ENCODE measurements around the gene KRTAP4-16. TPM values are rescaled to one million over a fixed set of nuclear protein-coding genes. Genes with fewer than 3 reads are reported as not detected.
"Not testable (repeated sequence)": the region's sequence is repeated elsewhere in the genome, so short reads cannot be mapped to it uniquely, and the experiment has no call there.

Gene KRTAP4-16
- total RNA-seq, 4 donors from 2014 or later: not detected

GRCh38 chr17:41065829-41066624 lies 36.0 kb downstream of the KRTAP4-16 start, which contains the start of gene KRTAP2-4:
Gene KRTAP2-4 (minus strand): TSS chr17:41065879. CDS start chr17:41065845, 34 bp downstream.
- TF ChIP-seq, protein P1, sequence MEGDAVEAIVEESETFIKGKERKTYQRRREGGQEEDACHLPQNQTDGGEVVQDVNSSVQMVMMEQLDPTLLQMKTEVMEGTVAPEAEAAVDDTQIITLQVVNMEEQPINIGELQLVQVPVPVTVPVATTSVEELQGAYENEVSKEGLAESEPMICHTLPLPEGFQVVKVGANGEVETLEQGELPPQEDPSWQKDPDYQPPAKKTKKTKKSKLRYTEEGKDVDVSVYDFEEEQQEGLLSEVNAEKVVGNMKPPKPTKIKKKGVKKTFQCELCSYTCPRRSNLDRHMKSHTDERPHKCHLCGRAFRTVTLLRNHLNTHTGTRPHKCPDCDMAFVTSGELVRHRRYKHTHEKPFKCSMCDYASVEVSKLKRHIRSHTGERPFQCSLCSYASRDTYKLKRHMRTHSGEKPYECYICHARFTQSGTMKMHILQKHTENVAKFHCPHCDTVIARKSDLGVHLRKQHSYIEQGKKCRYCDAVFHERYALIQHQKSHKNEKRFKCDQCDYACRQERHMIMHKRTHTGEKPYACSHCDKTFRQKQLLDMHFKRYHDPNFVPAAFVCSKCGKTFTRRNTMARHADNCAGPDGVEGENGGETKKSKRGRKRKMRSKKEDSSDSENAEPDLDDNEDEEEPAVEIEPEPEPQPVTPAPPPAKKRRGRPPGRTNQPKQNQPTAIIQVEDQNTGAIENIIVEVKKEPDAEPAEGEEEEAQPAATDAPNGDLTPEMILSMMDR (IDR thresholded peaks at IDR 0.05): no peak
- TF ChIP-seq POLR2A (IDR thresholded peaks at IDR 0.05): no peak
- 69 to 72% methylated on average over 6 of the region's 6 CpGs for WGBS, 2 donors
- H3K4me3 ChIP-seq (ENCODE audit: low read depth, poor library complexity, severe bottlenecking): no peak within 1 kb of the TSS
- intact Hi-C loops (cut with DNase I; ENCODE audit: low total_unique reads): no loop called here
- no peak for DNase-seq (ENCODE audit: low spot score in 2 of 2)

DNA sequence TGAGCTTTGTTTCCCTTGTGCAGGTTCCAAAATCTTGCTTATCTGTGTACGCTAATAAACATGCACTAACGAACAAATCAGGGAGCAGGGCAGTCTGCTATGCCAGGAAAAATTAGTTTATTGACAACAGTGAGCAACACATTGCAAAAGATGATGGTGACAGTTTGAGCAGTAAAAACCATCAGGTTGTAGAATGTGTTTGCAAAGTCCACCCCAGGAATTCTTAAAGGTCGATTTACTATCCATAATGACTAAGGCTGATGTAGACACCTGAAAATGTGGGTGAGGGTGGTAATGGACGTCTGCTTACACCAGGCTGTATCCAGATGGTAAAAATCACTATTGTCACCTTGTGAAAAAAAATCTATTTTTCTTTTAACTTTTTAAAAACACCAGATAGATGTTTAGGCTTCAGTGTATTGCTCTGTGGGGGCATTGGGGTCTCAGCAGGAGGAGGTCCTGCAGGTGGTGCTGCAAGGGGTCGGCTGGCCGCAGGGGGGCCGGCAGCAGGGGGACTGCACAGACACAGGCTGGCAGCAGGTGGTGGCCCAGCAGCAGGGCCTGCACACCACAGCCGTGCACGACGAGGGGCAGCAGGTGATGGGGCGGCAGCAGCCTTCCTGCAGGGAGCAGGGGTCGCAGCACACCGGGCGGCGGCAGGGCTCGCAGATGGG lies 36.9 kb downstream of the KRTAP4-16 start:
- intact Hi-C loops (cut with DNase I; ENCODE audit: low total_unique reads); H3K4me3 ChIP-seq (ENCODE audit: low read depth, poor library complexity, severe bottlenecking); DNase-seq (ENCODE audit: low spot score in 2 of 2): not testable (repeated sequence)
- 79 to 85% methylated on average over 7 to 9 of the region's 16 CpGs for WGBS, 2 donors

- no peak overlapping the region for H3K4me3 ChIP-seq (ENCODE audit: low read depth, poor library complexity, severe bottlenecking)
- WGBS, 2 donors: 73 to 85% methylated on average over 1 of the region's 1 CpG
- DNase-seq (ENCODE audit: low spot score in 2 of 2): no peak
- no peak for TF ChIP-seq POLR2A (IDR thresholded peaks at IDR 0.05)
- TF ChIP-seq, protein P1 (IDR thresholded peaks at IDR 0.05): no peak
- intact Hi-C loops (cut with DNase I; ENCODE audit: low total_unique reads): no loop called here
Measured at GRCh38 chr17:41064301-41064700, 37.7 kb downstream of the KRTAP4-16 start.

GRCh38 chr17:41063449-41063848 lies 38.6 kb downstream of the KRTAP4-16 start:
- DNase-seq (ENCODE audit: low spot score in 2 of 2): no peak
- no peak overlapping the region for H3K4me3 ChIP-seq (ENCODE audit: low read depth, poor library complexity, severe bottlenecking)
- intact Hi-C loops (cut with DNase I; ENCODE audit: low total_unique reads): no loop called here
- WGBS, 2 donors: 85% methylated on average over 4 of the region's 4 CpGs
- TF ChIP-seq POLR2A (IDR thresholded peaks at IDR 0.05): no peak
- TF ChIP-seq, protein P1 (IDR thresholded peaks at IDR 0.05): no peak

DNA sequence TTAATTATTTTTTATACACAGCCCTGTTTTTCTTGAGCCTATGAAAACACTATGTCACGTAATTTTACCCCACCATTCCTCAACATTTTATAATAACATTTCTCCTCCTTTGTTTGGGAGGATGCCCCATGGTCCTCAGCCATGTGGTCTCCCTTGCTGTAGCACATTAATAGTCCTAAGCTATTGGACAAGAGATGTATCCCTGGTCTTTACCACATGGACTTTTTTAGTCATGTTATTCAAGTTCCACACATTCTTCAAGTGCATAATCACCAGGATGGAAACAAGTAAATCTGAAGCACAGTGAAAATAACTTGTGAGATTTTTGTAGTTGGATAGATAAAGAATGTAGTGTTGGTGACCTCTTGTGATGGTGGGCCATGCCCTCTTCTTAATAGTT lies 40.0 kb downstream of the KRTAP4-16 start:
- intact Hi-C loops (cut with DNase I; ENCODE audit: low total_unique reads): no loop called here
- WGBS, 2 donors: 53 to 61% methylated on average over 1 of the region's 1 CpG
- no peak for TF ChIP-seq POLR2A (IDR thresholded peaks at IDR 0.05)
- TF ChIP-seq, protein P1 (IDR thresholded peaks at IDR 0.05): no peak
- DNase-seq (ENCODE audit: low spot score in 2 of 2): no peak
- H3K4me3 ChIP-seq (ENCODE audit: low read depth, poor library complexity, severe bottlenecking): no peak overlapping the region

GRCh38 chr17:41060052-41060604 lies 41.9 kb downstream of the KRTAP4-16 start, which contains the start of gene KRTAP2-3:
Gene KRTAP2-3 (minus strand): TSS chr17:41060114. CDS start chr17:41060050, 64 bp downstream.
- intact Hi-C loops (cut with DNase I; ENCODE audit: low total_unique reads): no loop called here
- DNase-seq (ENCODE audit: low spot score in 2 of 2): no peak
- H3K4me3 ChIP-seq (ENCODE audit: low read depth, poor library complexity, severe bottlenecking): no peak within 1 kb of the TSS
- WGBS, 2 donors: 62% methylated on average over 6 of the region's 6 CpGs
- TF ChIP-seq, protein P1 (IDR thresholded peaks at IDR 0.05): no peak
- no peak for TF ChIP-seq POLR2A (IDR thresholded peaks at IDR 0.05)

- WGBS, 2 donors: 50 to 55% methylated on average over 8 of the region's 31 CpGs
- intact Hi-C loops (cut with DNase I; ENCODE audit: low total_unique reads); H3K4me3 ChIP-seq (ENCODE audit: low read depth, poor library complexity, severe bottlenecking); DNase-seq (ENCODE audit: low spot score in 2 of 2): not testable (repeated sequence)
Measured at GRCh38 chr17:41059276-41060051, 42.5 kb downstream of the KRTAP4-16 start.

Measured in lower leg skin (tissue), 4 donors.